Measurements from ENCODE around the gene E4F1. TPM values are rescaled to one million over a fixed set of nuclear protein-coding genes. Genes with fewer than 3 reads are reported as not detected.

The E4F1 gene
- total and polyA plus RNA-seq, 2 of the 8 experiments (the other 6 are each of a cell fraction or from before 2014, with no cell fraction given): 22.2 to 27.0 TPM

GRCh38 chr16:2231016-2231931 is 7.9 kb downstream of the E4F1 start:
- H3K4me3 ChIP-seq (ENCODE audit: extremely low read depth in 1 of 4, insufficient read depth in 2 of 4, low read depth in 3 of 4, low read length in 4 of 4): no peak overlapping the region
- peaks cover 0 to under 1% (median under 1%) of the 10 kb centered on the region in 4 experiments; a peak in 4 of 7 replicates for H3K4me1 ChIP-seq (replicated peaks in 1 of 4; ENCODE audit: control insufficient read depth in 3 of 4, insufficient read depth in 4 of 4, low read length in 3 of 4)
- H2BK20ac ChIP-seq (ENCODE audit: low read length): no peak overlapping the region
- no peak overlapping the region for H2BK12ac ChIP-seq (ENCODE audit: low read depth, low read length)
- H3K18ac ChIP-seq (ENCODE audit: extremely low read depth, low read length): no peak overlapping the region
- H4K91ac ChIP-seq (replicated peaks; ENCODE audit: insufficient read length, low read length): no peak overlapping the region
- CTCF ChIA-PET (ENCODE audit: partially characterized antibody): interaction anchor here (0.7 to 2.5 kb wide), 2 partner anchors 36 to 90 kb away, joined by 3 to 7 read pairs; no protein-coding TSS in a partner anchor
- H2BK15ac ChIP-seq (ENCODE audit: low read length): no peak overlapping the region
- TF ChIP-seq RAD21 (IDR thresholded peaks at IDR 0.05 in 1 of 2, conservative IDR thresholded peaks at IDR 0.05 in 1 of 2; ENCODE audit: low read depth in 2 of 2, low read length in 2 of 2) (no peak), RXRA (IDR thresholded peaks at IDR 0.05; ENCODE audit: insufficient read depth, low read depth, low read length) (no peak), EGR1 (IDR thresholded peaks at IDR 0.05; ENCODE audit: borderline replicate concordance, low read depth, low read length) (no peak), JUN (IDR thresholded peaks at IDR 0.05; ENCODE audit: low read depth, low read length) (no peak), E2F6 (IDR thresholded peaks at IDR 0.05) (no peak), CREB1 (IDR thresholded peaks at IDR 0.05) (no peak), POLR2A (IDR thresholded peaks at IDR 0.05; ENCODE audit: control extremely low read depth in 1 of 2, low read depth in 2 of 2, low read length in 2 of 2) (no peak), USF2 (IDR thresholded peaks at IDR 0.05; ENCODE audit: low read length) (no peak)
- H4K20me1 ChIP-seq (replicated peaks in 1 of 2; ENCODE audit: control insufficient read depth in 1 of 2, insufficient read depth in 2 of 2, low read length in 2 of 2): peaks cover 7 to 23% of the 10 kb centered on the region in 2 experiments
- H3K56ac ChIP-seq (replicated peaks; ENCODE audit: insufficient read length, low read depth, low read length): no peak overlapping the region
- H3K23me2 ChIP-seq (ENCODE audit: low read depth, low read length): peaks cover under 1% of the 10 kb centered on the region; the same call in 1 of the 2 replicates
- no peak overlapping the region for H3K4ac ChIP-seq (replicated peaks; ENCODE audit: insufficient read length, low read depth, low read length)
- no peak overlapping the region for H2AFZ ChIP-seq (ENCODE audit: low read length)
- no peak overlapping the region for H3K27ac ChIP-seq (ENCODE audit: low read depth, low read length)
- no peaks in the 10 kb centered on the region for H3K9me3 ChIP-seq (ENCODE audit: insufficient read depth in 2 of 2, low read depth in 1 of 2, low read length in 1 of 2)
- H3K79me2 ChIP-seq (ENCODE audit: control insufficient read depth in 1 of 2, insufficient read depth in 2 of 2, low read length in 2 of 2): peaks cover 0 to 12% of the 10 kb centered on the region in 2 experiments; a peak in 1 of 4 replicates
- 93% methylated on average over 29 of the region's 29 CpGs; no CpG with 5 or more reads in 1 of the 2 experiments for WGBS, 2 experiments (ENCODE audit: extremely low coverage in 1 of 2, insufficient coverage in 1 of 2, insufficient read length in 1 of 2, insufficient replicate concordance in 2 of 2, low coverage in 1 of 2, low lambda C conversion rate in 2 of 2, missing lambda C conversion rate in 1 of 2)
- H3K14ac ChIP-seq (ENCODE audit: insufficient read length): no peak overlapping the region
- POLR2A ChIA-PET (ENCODE audit: partially characterized antibody): interaction anchor here (1.0 to 6.7 kb wide), 11 partner anchors 8 to 63 kb away, joined by 3 to 37 read pairs (median 4); partner anchors contain the start of genes ECI1 and PGP
- no peak overlapping the region for H2AK5ac ChIP-seq (ENCODE audit: low read depth, low read length)
- H3K36me3 ChIP-seq (ENCODE audit: control insufficient read depth in 2 of 4, insufficient read depth in 4 of 4, low read length in 3 of 4): peaks cover 3 to 55% (median 6%) of the 10 kb centered on the region in 4 experiments; a peak in 5 of 8 replicates
- no peak overlapping the region for H4K8ac ChIP-seq (ENCODE audit: extremely low read depth, insufficient read depth, low read length)
- H3K23ac ChIP-seq (ENCODE audit: insufficient read length): no peak overlapping the region
- H3K27me3 ChIP-seq (replicated peaks in 1 of 4; ENCODE audit: control insufficient read depth in 3 of 4, extremely low read depth in 1 of 4, insufficient read depth in 3 of 4, low read length in 3 of 4): no peaks in the 10 kb centered on the region; a peak in 1 of 7 replicates
- H3K4me2 ChIP-seq (ENCODE audit: insufficient read depth in 1 of 2, low read depth in 2 of 2, low read length in 2 of 2): no peak overlapping the region
- FAIRE-seq: no peak
- DNase-seq (ENCODE audit: low read depth in 1 of 2, low spot score in 2 of 2): no peak
- H2BK5ac ChIP-seq (ENCODE audit: low read depth, low read length): no peak overlapping the region
- no peak overlapping the region for H4K5ac ChIP-seq (ENCODE audit: insufficient read length, low read depth, low read length)
- 0 out of 2 replicates have a peak, but pooled peaks cover under 1% of the 10 kb centered on the region for H3K79me1 ChIP-seq (ENCODE audit: low read depth, low read length)
- H3K9ac ChIP-seq (replicated peaks in 1 of 4; ENCODE audit: extremely low read depth in 1 of 4, low read depth in 3 of 4, low read length in 3 of 4): no peak overlapping the region
- H2BK120ac ChIP-seq (replicated peaks; ENCODE audit: low read depth, low read length): no peak overlapping the region
